NB4 (cell line): ENCODE data around the gene MYB.
A peak's percentile ranks its signal among the peaks of the same experiment; 100 is the strongest.

ENCODE experiments used
- DNase-seq: peaks from one replicate; pipeline ENCODE4 v3.0.0; 2010; ENCODE audit warnings: low read depth
- H3K4me3 ChIP-seq: one replicate; pipeline ENCODE4 v1.5.1; 2011; ENCODE audit warnings: mild to moderate bottlenecking, low read depth, low read length, moderate library complexity
- MYC ChIP-seq: IDR thresholded peaks from 2 replicates; pipeline ENCODE4 v1.6.1; 2011; ENCODE audit warnings: low read depth, low read length
- POLR2A ChIP-seq: IDR thresholded peaks from 2 replicates; pipeline ENCODE4 v1.6.1; 2011; ENCODE audit warnings: mild to moderate bottlenecking; ENCODE audit not compliant: insufficient read length; ENCODE audit errors: extremely low read depth
- TF ChIP-seq, protein P1 (sequence below): IDR thresholded peaks from 2 replicates; pipeline ENCODE4 v1.6.1; 2011; ENCODE audit warnings: low read depth, low read length
- TF ChIP-seq, protein P2 (sequence below): IDR thresholded peaks from one replicate; pipeline ENCODE4 v1.5.1; 2012; ENCODE audit warnings: low read depth, low read length

Gene MYB

GRCh38 chr6:135187372-135187771, 6.3 kb downstream of the MYB start:
- peak overlapping the region; percentile 97 for H3K4me3 ChIP-seq
- DNase-seq = no peak

DNA sequence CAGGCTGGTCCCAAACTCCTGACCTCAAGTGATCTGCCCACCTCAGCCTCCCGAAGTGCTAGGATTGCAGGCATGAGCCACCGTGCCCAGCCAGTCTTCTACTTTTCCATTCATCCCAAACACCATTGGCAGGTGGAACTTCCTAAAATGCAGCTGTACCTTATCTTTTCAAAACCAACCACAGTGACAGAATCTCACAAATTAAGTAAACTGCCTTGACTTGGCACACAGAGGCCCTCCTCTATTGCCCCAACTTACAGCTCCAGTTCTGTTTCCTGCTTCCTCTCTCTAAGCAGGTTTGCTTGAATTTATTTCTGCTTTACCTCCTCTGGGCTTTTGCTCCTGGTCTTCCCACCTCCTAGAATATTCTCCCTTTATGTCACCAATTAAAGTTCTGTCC, 7.6 kb downstream of the MYB start:
- H3K4me3 ChIP-seq = peak overlapping the region; percentile 18
- TF ChIP-seq, protein P1, sequence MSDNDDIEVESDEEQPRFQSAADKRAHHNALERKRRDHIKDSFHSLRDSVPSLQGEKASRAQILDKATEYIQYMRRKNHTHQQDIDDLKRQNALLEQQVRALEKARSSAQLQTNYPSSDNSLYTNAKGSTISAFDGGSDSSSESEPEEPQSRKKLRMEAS = no peak
- no peak for TF ChIP-seq MYC
- TF ChIP-seq, protein P2, sequence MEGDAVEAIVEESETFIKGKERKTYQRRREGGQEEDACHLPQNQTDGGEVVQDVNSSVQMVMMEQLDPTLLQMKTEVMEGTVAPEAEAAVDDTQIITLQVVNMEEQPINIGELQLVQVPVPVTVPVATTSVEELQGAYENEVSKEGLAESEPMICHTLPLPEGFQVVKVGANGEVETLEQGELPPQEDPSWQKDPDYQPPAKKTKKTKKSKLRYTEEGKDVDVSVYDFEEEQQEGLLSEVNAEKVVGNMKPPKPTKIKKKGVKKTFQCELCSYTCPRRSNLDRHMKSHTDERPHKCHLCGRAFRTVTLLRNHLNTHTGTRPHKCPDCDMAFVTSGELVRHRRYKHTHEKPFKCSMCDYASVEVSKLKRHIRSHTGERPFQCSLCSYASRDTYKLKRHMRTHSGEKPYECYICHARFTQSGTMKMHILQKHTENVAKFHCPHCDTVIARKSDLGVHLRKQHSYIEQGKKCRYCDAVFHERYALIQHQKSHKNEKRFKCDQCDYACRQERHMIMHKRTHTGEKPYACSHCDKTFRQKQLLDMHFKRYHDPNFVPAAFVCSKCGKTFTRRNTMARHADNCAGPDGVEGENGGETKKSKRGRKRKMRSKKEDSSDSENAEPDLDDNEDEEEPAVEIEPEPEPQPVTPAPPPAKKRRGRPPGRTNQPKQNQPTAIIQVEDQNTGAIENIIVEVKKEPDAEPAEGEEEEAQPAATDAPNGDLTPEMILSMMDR = no peak
- no peak for TF ChIP-seq POLR2A
- DNase-seq = peak; percentile 63

More at GRCh38 chr6:135187372-135187771, 6.3 kb downstream of the MYB start:
- TF ChIP-seq, protein P1 = no peak
- TF ChIP-seq POLR2A = no peak
- TF ChIP-seq, protein P2 = no peak
- no peak for TF ChIP-seq MYC

DNA sequence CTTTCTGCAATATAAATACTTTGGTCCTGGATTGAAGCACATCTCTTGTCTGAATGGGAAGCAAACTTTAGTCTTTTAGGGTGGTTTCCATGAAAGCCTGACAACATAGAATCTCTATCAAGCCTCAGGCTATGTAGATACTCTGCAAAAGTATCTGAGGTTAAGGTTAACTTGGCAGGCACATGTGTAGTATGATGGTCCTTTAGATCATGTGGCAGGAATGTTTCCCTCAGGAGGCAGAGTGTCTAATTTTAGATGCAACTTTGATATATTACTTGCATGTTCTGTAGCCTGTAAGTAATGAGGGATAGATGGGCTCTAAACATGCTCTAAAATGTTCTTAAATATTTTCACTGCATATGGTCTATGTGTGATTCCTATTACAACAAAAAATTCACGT, 8.2 kb downstream of the MYB start:
- no peak for DNase-seq
- TF ChIP-seq, protein P1 = no peak
- TF ChIP-seq, protein P2 = no peak
- TF ChIP-seq POLR2A = no peak
- no peak for TF ChIP-seq MYC
- peak overlapping the region; percentile 18 for H3K4me3 ChIP-seq

DNA sequence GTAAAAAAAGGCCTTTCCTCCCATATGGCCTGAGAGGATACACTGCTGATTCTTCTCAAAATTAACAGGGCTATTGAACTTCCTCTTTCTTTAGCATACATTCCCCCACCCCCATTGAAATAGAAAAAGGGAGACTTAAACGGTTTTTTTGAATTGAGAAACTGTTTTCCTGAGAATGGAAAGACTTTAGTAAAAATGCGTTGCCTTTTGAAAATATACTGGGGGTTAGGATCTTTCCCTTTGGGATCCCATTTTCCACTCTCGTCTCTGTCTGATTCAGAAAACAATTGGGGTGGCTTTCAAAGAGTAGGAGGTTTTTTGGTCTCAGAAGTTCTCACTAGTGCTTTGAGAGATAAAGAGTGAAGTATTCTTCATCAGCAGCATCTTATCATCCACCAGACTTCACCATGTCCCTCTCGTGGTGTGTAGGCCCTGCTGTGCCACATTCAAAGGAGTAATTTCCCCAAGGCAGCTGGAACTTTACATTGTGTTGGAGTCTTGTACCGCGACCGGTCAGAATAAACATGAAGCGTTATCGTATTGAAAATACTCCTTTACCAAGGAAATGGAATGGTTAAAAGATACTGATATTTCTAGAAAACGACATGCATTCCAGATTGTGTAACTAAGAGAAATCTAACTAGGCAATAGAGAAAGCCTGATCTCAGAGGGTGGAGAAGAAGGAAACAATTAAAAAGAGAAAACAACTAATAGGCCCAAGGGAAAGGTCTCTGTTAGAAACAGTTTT, 10.6 kb downstream of the MYB start:
- peak overlapping the region; percentile 38 for H3K4me3 ChIP-seq
- DNase-seq = peak; percentile 92
- no peak for TF ChIP-seq POLR2A
- TF ChIP-seq, protein P1 = peak; percentile 8; the same call in 1 of the 2 replicates
- TF ChIP-seq, protein P2 = no peak
- TF ChIP-seq MYC = peak; percentile 65

DNA sequence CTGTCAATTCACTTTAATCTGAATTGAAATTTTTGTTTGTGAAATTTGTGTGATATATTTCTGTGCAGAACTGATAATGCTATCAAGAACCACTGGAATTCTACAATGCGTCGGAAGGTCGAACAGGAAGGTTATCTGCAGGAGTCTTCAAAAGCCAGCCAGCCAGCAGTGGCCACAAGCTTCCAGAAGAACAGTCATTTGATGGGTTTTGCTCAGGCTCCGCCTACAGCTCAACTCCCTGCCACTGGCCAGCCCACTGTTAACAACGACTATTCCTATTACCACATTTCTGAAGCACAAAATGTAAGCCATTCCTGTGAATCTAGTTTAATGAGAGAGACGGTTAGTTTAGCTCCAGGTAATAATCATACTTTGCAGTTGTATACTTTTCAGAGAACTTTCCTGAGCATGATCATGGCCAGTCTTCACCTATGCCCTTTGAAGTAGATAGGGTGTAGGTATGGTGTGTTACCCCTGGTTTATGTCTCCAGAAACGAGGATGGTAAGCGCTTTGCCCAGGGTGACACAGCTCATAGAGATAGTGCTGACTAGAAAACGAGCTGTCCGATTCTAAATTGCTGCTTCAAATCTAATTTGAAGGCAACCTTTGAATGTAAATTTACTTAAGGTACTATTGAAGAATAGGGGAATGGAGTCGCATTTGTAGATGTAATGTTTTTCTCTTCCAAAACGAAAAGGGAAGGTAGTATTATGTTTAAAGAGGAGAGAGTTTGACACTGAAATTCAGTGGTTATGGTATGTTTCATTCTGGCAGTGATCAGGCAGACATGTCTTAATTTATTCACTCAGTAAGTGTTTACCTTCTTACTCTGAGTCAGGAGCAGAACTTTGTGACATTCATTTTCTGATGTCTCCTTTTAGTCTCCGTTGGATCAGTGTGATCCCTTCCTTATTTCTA, 11.4 kb downstream of the MYB start:
- H3K4me3 ChIP-seq = peak overlapping the region; percentile 38
- peak; percentile 83 for DNase-seq
- TF ChIP-seq POLR2A = peak; percentile 42
- TF ChIP-seq, protein P2 = no peak
